H1 (cell line): ENCODE results near the gene UBAP1. TPM values are rescaled to one million over a fixed set of nuclear protein-coding genes. Genes with fewer than 3 reads are reported as not detected.

ENCODE experiments used
- CTCF ChIA-PET: fragments of 300-600 bp; sonication (Branson Sonifier 250); formaldehyde crosslinking; loops from one replicate; lab custom pipeline; 2021; ENCODE audit not compliant: partially characterized antibody; lab: Charles Lee
- POLR2A ChIA-PET: fragments of 300-600 bp; sonication (Branson Sonifier 250); formaldehyde crosslinking; loops from one replicate; lab custom pipeline; 2021; ENCODE audit warnings: inconsistent platforms; ENCODE audit not compliant: partially characterized antibody; lab: Charles Lee
- DNase-seq, 2 experiments: peaks; one replicate each; pipeline versions ENCODE4 v3.0.0 to v3.0.0-alpha.2; 2010 to 2022; ENCODE audit warnings: low spot score in 2 of 2, low read depth in 1 of 2, mixed read lengths in 1 of 2
- FAIRE-seq: peaks from 2 replicates; lab custom pipeline; 2011; peaks lifted over from hg19 to GRCh38; lab: Jason Lieb, UNC
- H2AFZ ChIP-seq: 2 replicates; pipeline ENCODE4 v1.8.1; 2012; ENCODE audit warnings: low read length, inconsistent platforms
- H2AK5ac ChIP-seq: 2 replicates; pipeline ENCODE4 v1.6.1; 2013; ENCODE audit warnings: low read depth, low read length
- H2BK120ac ChIP-seq: replicated peaks from 2 replicates; pipeline ENCODE3; 2013; ENCODE audit warnings: low read depth, low read length, inconsistent platforms
- H2BK12ac ChIP-seq: 2 replicates; pipeline ENCODE4 v1.6.1; 2013; ENCODE audit warnings: low read depth, low read length
- H2BK15ac ChIP-seq: 2 replicates; pipeline ENCODE4 v1.6.1; 2013; ENCODE audit warnings: low read length
- H2BK20ac ChIP-seq: 2 replicates; pipeline ENCODE4 v1.6.1; 2013; ENCODE audit warnings: low read length
- H2BK5ac ChIP-seq: 2 replicates; pipeline ENCODE4 v1.6.1; 2013; ENCODE audit warnings: low read depth, low read length
- H3K14ac ChIP-seq: 2 replicates; pipeline ENCODE4 v1.6.1; 2013; ENCODE audit warnings: inconsistent platforms; ENCODE audit not compliant: insufficient read length
- H3K18ac ChIP-seq: 2 replicates; pipeline ENCODE4 v1.6.1; 2013; ENCODE audit warnings: low read length; ENCODE audit errors: extremely low read depth
- H3K23ac ChIP-seq: 2 replicates; pipeline ENCODE4 v1.6.1; 2013; ENCODE audit warnings: inconsistent platforms; ENCODE audit not compliant: insufficient read length
- H3K23me2 ChIP-seq: 2 replicates; pipeline ENCODE4 v1.6.1; 2013; ENCODE audit warnings: low read depth, low read length
- H3K27ac ChIP-seq: 2 replicates; pipeline ENCODE4 v1.6.1; 2011; ENCODE audit warnings: low read depth, low read length, inconsistent platforms
- H3K27me3 ChIP-seq, 4 experiments: replicated peaks in 1 of 4; 1 replicate in 1 of 4; 2 replicates in 3 of 4; pipeline versions ENCODE4 v1.6.1 to v1.8.1; 2011 to 2013; ENCODE audit warnings: low read length in 3 of 4, mild to moderate bottlenecking in 3 of 4, inconsistent platforms in 2 of 4, mixed read lengths in 2 of 4, moderate library complexity in 1 of 4; ENCODE audit not compliant: control insufficient read depth in 3 of 4, insufficient read depth in 3 of 4; ENCODE audit errors: extremely low read depth in 1 of 4
- H3K36me3 ChIP-seq, 4 experiments: 2 replicates each; pipeline versions ENCODE4 v1.6.1 to v1.8.1; 2011 to 2013; ENCODE audit warnings: mild to moderate bottlenecking in 4 of 4, low read length in 3 of 4, moderate library complexity in 2 of 4, control low read depth in 1 of 4, inconsistent platforms in 1 of 4; ENCODE audit not compliant: insufficient read depth in 4 of 4, control insufficient read depth in 2 of 4
- H3K4ac ChIP-seq: replicated peaks from 2 replicates; pipeline ENCODE3; 2013; ENCODE audit warnings: low read length, low read depth, mixed read lengths, inconsistent platforms; ENCODE audit not compliant: insufficient read length
- H3K4me1 ChIP-seq, 4 experiments: replicated peaks in 1 of 4; 1 replicate in 1 of 4; 2 replicates in 3 of 4; pipeline versions ENCODE4 v1.6.1 to v1.8.1; 2011 to 2013; ENCODE audit warnings: low read length in 3 of 4, inconsistent platforms in 2 of 4, mixed read lengths in 1 of 4; ENCODE audit not compliant: insufficient read depth in 4 of 4, control insufficient read depth in 3 of 4
- H3K4me2 ChIP-seq, 2 experiments: 2 replicates each; pipeline versions ENCODE4 v1.6.1 to v1.8.1; 2011 to 2013; ENCODE audit warnings: low read depth in 2 of 2, low read length in 2 of 2, control low read depth in 1 of 2, inconsistent platforms in 1 of 2, mild to moderate bottlenecking in 1 of 2; ENCODE audit not compliant: insufficient read depth in 1 of 2
- H3K4me3 ChIP-seq, 4 experiments: fragments of 200-600, 300-600 bp in 1 of 4; sonication (generic), shearing (Covaris generic), sonication (Bioruptor Twin) in 1 of 4; 2 replicates each; pipeline versions ENCODE4 v1.5.1 to v1.8.1; 2011 to 2016; ENCODE audit warnings: low read length in 4 of 4, low read depth in 3 of 4, control low read depth in 2 of 4, inconsistent platforms in 2 of 4, mild to moderate bottlenecking in 2 of 4, mixed read lengths in 1 of 4, moderate library complexity in 1 of 4; ENCODE audit not compliant: insufficient read depth in 2 of 4; ENCODE audit errors: extremely low read depth in 1 of 4
- H3K56ac ChIP-seq: replicated peaks from 2 replicates; pipeline ENCODE3; 2013; ENCODE audit warnings: low read depth, mild to moderate bottlenecking, mixed read lengths, low read length, inconsistent platforms; ENCODE audit not compliant: insufficient read length
- H3K79me1 ChIP-seq: 2 replicates; pipeline ENCODE4 v1.6.1; 2013; ENCODE audit warnings: low read depth, low read length, control low read depth
- H3K79me2 ChIP-seq, 2 experiments: 2 replicates each; pipeline versions ENCODE4 v1.6.1 to v1.8.1; 2012 to 2013; ENCODE audit warnings: low read length in 2 of 2, mild to moderate bottlenecking in 2 of 2, inconsistent platforms in 1 of 2; ENCODE audit not compliant: insufficient read depth in 2 of 2, control insufficient read depth in 1 of 2
- H3K9ac ChIP-seq, 4 experiments: replicated peaks in 1 of 4; 1 replicate in 1 of 4; 2 replicates in 3 of 4; pipeline versions ENCODE4 v1.6.1 to v1.8.1; 2011 to 2013; ENCODE audit warnings: low read depth in 3 of 4, low read length in 3 of 4, control low read depth in 2 of 4, mild to moderate bottlenecking in 2 of 4, moderate library complexity in 2 of 4, inconsistent platforms in 1 of 4; ENCODE audit errors: extremely low read depth in 1 of 4
- H3K9me3 ChIP-seq, 2 experiments: 2 replicates each; pipeline versions ENCODE4 v1.6.1 to v1.8.1; 2012 to 2013; ENCODE audit warnings: mild to moderate bottlenecking in 2 of 2, moderate library complexity in 2 of 2, control low read depth in 1 of 2, inconsistent platforms in 1 of 2, low read depth in 1 of 2, low read length in 1 of 2, mixed read lengths in 1 of 2; ENCODE audit not compliant: insufficient read depth in 2 of 2
- H4K20me1 ChIP-seq, 2 experiments: replicated peaks in 1 of 2; 2 replicates each; pipeline versions ENCODE3 to v1.8.1; 2011 to 2013; ENCODE audit warnings: inconsistent platforms in 2 of 2, low read length in 2 of 2, mild to moderate bottlenecking in 1 of 2; ENCODE audit not compliant: insufficient read depth in 2 of 2, control insufficient read depth in 1 of 2
- H4K5ac ChIP-seq: 2 replicates; pipeline ENCODE4 v1.6.1; 2013; ENCODE audit warnings: low read length, low read depth, mixed read lengths, inconsistent platforms; ENCODE audit not compliant: insufficient read length
- H4K8ac ChIP-seq: 2 replicates; pipeline ENCODE4 v1.8.0; 2013; ENCODE audit warnings: mild to moderate bottlenecking, moderate library complexity, low read length, inconsistent platforms; ENCODE audit not compliant: insufficient read depth; ENCODE audit errors: extremely low read depth
- H4K91ac ChIP-seq: replicated peaks from 2 replicates; pipeline ENCODE3; 2013; ENCODE audit warnings: low read length, mixed read lengths, inconsistent platforms; ENCODE audit not compliant: insufficient read length
- BCL11A ChIP-seq, 2 experiments: IDR thresholded peaks; one replicate each; pipeline ENCODE4 v1.6.1; 2011; ENCODE audit warnings: low read depth in 2 of 2, low read length in 2 of 2, mild to moderate bottlenecking in 2 of 2
- CTCF ChIP-seq, 3 experiments: IDR thresholded peaks; 1 replicate in 2 of 3; 2 replicates in 1 of 3; pipeline versions ENCODE4 v1.5.1 to v1.6.1; 2011; ENCODE audit warnings: low read length in 3 of 3, mild to moderate bottlenecking in 3 of 3, inconsistent platforms in 2 of 3, low read depth in 1 of 3, moderate library complexity in 1 of 3; ENCODE audit not compliant: insufficient read depth in 1 of 3; ENCODE audit errors: control extremely low read depth in 1 of 3
- JUN ChIP-seq: IDR thresholded peaks from 2 replicates; pipeline ENCODE4 v1.6.1; 2011; ENCODE audit warnings: low read depth, mild to moderate bottlenecking, improper control_type of control experiment, low read length
- JUND ChIP-seq: IDR thresholded peaks from 2 replicates; pipeline ENCODE4 v1.6.1; 2011; ENCODE audit warnings: mild to moderate bottlenecking, improper control_type of control experiment, low read length
- MAFK ChIP-seq: IDR thresholded peaks from 2 replicates; pipeline ENCODE4 v1.6.1; 2012; ENCODE audit warnings: low read depth, mild to moderate bottlenecking, improper control_type of control experiment, low read length
- RAD21 ChIP-seq, 2 experiments: IDR thresholded peaks in 1 of 2; conservative IDR thresholded peaks in 1 of 2; 2 replicates each; pipeline ENCODE4 v1.6.1; 2011; ENCODE audit warnings: low read depth in 2 of 2, low read length in 2 of 2, improper control_type of control experiment in 1 of 2, inconsistent platforms in 1 of 2, mild to moderate bottlenecking in 1 of 2, moderate library complexity in 1 of 2
- RXRA ChIP-seq: IDR thresholded peaks from 2 replicates; pipeline ENCODE4 v1.6.1; 2011; ENCODE audit warnings: low read depth, mild to moderate bottlenecking, low read length, moderate library complexity; ENCODE audit not compliant: insufficient read depth
- SIN3A ChIP-seq, 2 experiments: IDR thresholded peaks in 1 of 2; conservative IDR thresholded peaks in 1 of 2; 2 replicates each; pipeline ENCODE4 v1.6.1; 2011 to 2012; ENCODE audit warnings: low read length in 2 of 2, improper control_type of control experiment in 1 of 2, low read depth in 1 of 2, mild to moderate bottlenecking in 1 of 2
- TAF7 ChIP-seq: optimal IDR thresholded peaks from 2 replicates; pipeline ENCODE3; 2011; ENCODE audit warnings: low read depth, mild to moderate bottlenecking, inconsistent platforms, low read length, moderate library complexity, borderline replicate concordance
- USF2 ChIP-seq: IDR thresholded peaks from 2 replicates; pipeline ENCODE4 v1.6.1; 2011; ENCODE audit warnings: low read length, improper control_type of control experiment
- polyA plus RNA-seq, 7 experiments: library from polyadenylated mRNA; depleted of rRNA in 3 of 7; stranded (reverse) in 5 of 7; unstranded in 2 of 7; fragments of >200 nt in 5 of 7; fragments of 200-250 nt in 2 of 7; gene quantifications; 1 replicate in 5 of 7; 2 replicates in 1 of 7; 4 replicates in 1 of 7; pipeline versions ENCODE4 v1.2.1 to v1.2.3, GENCODE V29; 2011 to 2013; ENCODE audit warnings: missing spikeins in 2 of 7, mixed read lengths in 2 of 7
- total RNA-seq: library from RNA; stranded (reverse); fragmentation: NEBNext Ultra II Directional; extraction: Animal tissue kit (Norgen Biotek cat#: 25700); gene quantifications from 2 replicates; pipeline ENCODE4 v1.2.1, GENCODE V29; 2021

The UBAP1 gene
- total and polyA plus RNA-seq, 2 of the 8 experiments (the other 6 are each of a cell fraction or from before 2014, with no cell fraction given) = 31.3 to 31.4 TPM

GRCh38 chr9:34252016-34252415, 73.2 kb downstream of the UBAP1 start:
- Histone ChIP-seq H4K5ac (no peak overlapping the region), H3K56ac (no peak overlapping the region), H3K14ac (no peak overlapping the region), H4K20me1 (peaks cover 2 to 6% of the 10 kb centered on the region in 2 experiments), H3K27ac (no peak overlapping the region), H2BK20ac (no peak overlapping the region), H3K27me3 (no peaks in the 10 kb centered on the region), H3K79me1 (peaks cover 3% of the 10 kb centered on the region; the same call in 1 of the 2 replicates), H2AK5ac (no peak overlapping the region), H4K8ac (no peak overlapping the region), H3K23me2 (no peaks in the 10 kb centered on the region), H2BK12ac (no peak overlapping the region), H3K4me3 (no peak overlapping the region), H3K4me1 (no peaks in the 10 kb centered on the region), H3K9ac (no peak overlapping the region), H3K4ac (no peak overlapping the region), H3K18ac (no peak overlapping the region), H3K23ac (no peak overlapping the region), H2BK120ac (no peak overlapping the region), H3K4me2 (no peak overlapping the region), H2BK15ac (no peak overlapping the region), H3K9me3 (no peaks in the 10 kb centered on the region), H4K91ac (no peak overlapping the region), H2BK5ac (no peak overlapping the region), H3K36me3 (peaks cover 0 to 21% (median 8%) of the 10 kb centered on the region in 4 experiments; a peak in 6 of 8 replicates), H2AFZ (no peak overlapping the region), H3K79me2 (no peaks in the 10 kb centered on the region; a peak in 1 of 4 replicates)
- FAIRE-seq (no peak), DNase-seq (no peak)
- POLR2A ChIA-PET = interaction anchor here (1.1 to 1.7 kb wide), 3 partner anchors 12 to 125 kb away, joined by 3 to 5 read pairs (median 3); partner anchors contain the start of genes DCAF12 and UBAP1
- CTCF ChIA-PET = interaction anchor here (0.9 to 8.6 kb wide), 28 partner anchors 11 to 343 kb away, joined by 3 to 102 read pairs (median 4); partner anchors contain the start of genes DCAF12, MYORG and UBAP1
- TF ChIP-seq MAFK = no peak
- TF ChIP-seq JUN = no peak
- no peak for TF ChIP-seq BCL11A (IDR thresholded peaks at IDR 0.05; ENCODE audit: low read depth in 2 of 2, low read length in 2 of 2)
- no peak for TF ChIP-seq RAD21 (IDR thresholded peaks at IDR 0.05 in 1 of 2, conservative IDR thresholded peaks at IDR 0.05 in 1 of 2; ENCODE audit: low read depth in 2 of 2, low read length in 2 of 2)
- TF ChIP-seq RXRA = no peak
- TF ChIP-seq USF2 = no peak
- TF ChIP-seq TAF7 = no peak
- no peak for TF ChIP-seq JUND
- TF ChIP-seq CTCF (IDR thresholded peaks at IDR 0.05; ENCODE audit: control extremely low read depth in 1 of 3, insufficient read depth in 1 of 3, low read depth in 1 of 3, low read length in 3 of 3) = no peak
- TF ChIP-seq SIN3A (conservative IDR thresholded peaks at IDR 0.05 in 1 of 2, IDR thresholded peaks at IDR 0.05 in 1 of 2; ENCODE audit: low read depth in 1 of 2, low read length in 2 of 2) = no peak
